Measurements from ENCODE around the gene OGA.

OGA gene

GRCh38 chr10:101760510-101760909 lies 57.7 kb downstream of the OGA start:
- Histone ChIP-seq H3K36me3 (ENCODE audit: control insufficient read depth, insufficient read depth, low read length) (no peaks in the 10 kb centered on the region), H3K27ac (ENCODE audit: insufficient read depth, low read length, poor library complexity, severe bottlenecking) (no peak overlapping the region), H3K4me1 (ENCODE audit: control insufficient read depth, insufficient read depth, low read length, poor library complexity, severe bottlenecking) (no peaks in the 10 kb centered on the region), H3K4me3 (ENCODE audit: insufficient read depth, low read depth, low read length, poor library complexity, severe bottlenecking) (no peak overlapping the region), H3K9me3 (ENCODE audit: control insufficient read depth, low read length) (no peaks in the 10 kb centered on the region), H3K27me3 (replicated peaks; ENCODE audit: control insufficient read depth, insufficient read depth, low read length, poor library complexity, severe bottlenecking) (no peaks in the 10 kb centered on the region)
- DNase-seq = no peak

- Histone ChIP-seq H3K4me3 (ENCODE audit: insufficient read depth, low read depth, low read length, poor library complexity, severe bottlenecking) (no peak overlapping the region), H3K4me1 (ENCODE audit: control insufficient read depth, insufficient read depth, low read length, poor library complexity, severe bottlenecking) (no peaks in the 10 kb centered on the region), H3K9me3 (ENCODE audit: control insufficient read depth, low read length) (no peaks in the 10 kb centered on the region), H3K27ac (ENCODE audit: insufficient read depth, low read length, poor library complexity, severe bottlenecking) (no peak overlapping the region), H3K27me3 (replicated peaks; ENCODE audit: control insufficient read depth, insufficient read depth, low read length, poor library complexity, severe bottlenecking) (no peaks in the 10 kb centered on the region), H3K36me3 (ENCODE audit: control insufficient read depth, insufficient read depth, low read length) (no peaks in the 10 kb centered on the region)
- DNase-seq = no peak
These were observed 58.7 kb downstream of the OGA start for GRCh38 chr10:101759309-101760247.

- H3K36me3 ChIP-seq (ENCODE audit: control insufficient read depth, insufficient read depth, low read length) = no peaks in the 10 kb centered on the region
- no peak overlapping the region for H3K4me3 ChIP-seq (ENCODE audit: insufficient read depth, low read depth, low read length, poor library complexity, severe bottlenecking)
- no peaks in the 10 kb centered on the region for H3K27me3 ChIP-seq (replicated peaks; ENCODE audit: control insufficient read depth, insufficient read depth, low read length, poor library complexity, severe bottlenecking)
- H3K27ac ChIP-seq (ENCODE audit: insufficient read depth, low read length, poor library complexity, severe bottlenecking) = no peak overlapping the region
- DNase-seq = no peak
- no peaks in the 10 kb centered on the region for H3K4me1 ChIP-seq (ENCODE audit: control insufficient read depth, insufficient read depth, low read length, poor library complexity, severe bottlenecking)
- H3K9me3 ChIP-seq (ENCODE audit: control insufficient read depth, low read length) = no peaks in the 10 kb centered on the region
These were observed 59.4 kb downstream of the OGA start for GRCh38 chr10:101758858-101759257.

GRCh38 chr10:101752241-101752640 lies 66.0 kb downstream of the OGA start:
- Histone ChIP-seq H3K4me1 (ENCODE audit: control insufficient read depth, insufficient read depth, low read length, poor library complexity, severe bottlenecking) (no peaks in the 10 kb centered on the region), H3K4me3 (ENCODE audit: insufficient read depth, low read depth, low read length, poor library complexity, severe bottlenecking) (no peak overlapping the region), H3K27ac (ENCODE audit: insufficient read depth, low read length, poor library complexity, severe bottlenecking) (no peak overlapping the region), H3K36me3 (ENCODE audit: control insufficient read depth, insufficient read depth, low read length) (no peaks in the 10 kb centered on the region), H3K9me3 (ENCODE audit: control insufficient read depth, low read length) (no peaks in the 10 kb centered on the region), H3K27me3 (replicated peaks; ENCODE audit: control insufficient read depth, insufficient read depth, low read length, poor library complexity, severe bottlenecking) (no peaks in the 10 kb centered on the region)
- no peak for DNase-seq

- H3K9me3 ChIP-seq (ENCODE audit: control insufficient read depth, low read length) = no peaks in the 10 kb centered on the region
These were observed 68.9 kb downstream of the OGA start for GRCh38 chr10:101749047-101750016.

GRCh38 chr10:101748496-101748895 lies 69.7 kb downstream of the OGA start:
- Histone ChIP-seq H3K9me3 (ENCODE audit: control insufficient read depth, low read length) (no peaks in the 10 kb centered on the region), H3K4me3 (ENCODE audit: insufficient read depth, low read depth, low read length, poor library complexity, severe bottlenecking) (no peak overlapping the region), H3K36me3 (ENCODE audit: control insufficient read depth, insufficient read depth, low read length) (no peaks in the 10 kb centered on the region), H3K27ac (ENCODE audit: insufficient read depth, low read length, poor library complexity, severe bottlenecking) (no peak overlapping the region), H3K4me1 (ENCODE audit: control insufficient read depth, insufficient read depth, low read length, poor library complexity, severe bottlenecking) (no peaks in the 10 kb centered on the region), H3K27me3 (replicated peaks; ENCODE audit: control insufficient read depth, insufficient read depth, low read length, poor library complexity, severe bottlenecking) (no peaks in the 10 kb centered on the region)
- no peak for DNase-seq

More at GRCh38 chr10:101749047-101750016, 68.9 kb downstream of the OGA start:
- Histone ChIP-seq H3K4me1 (ENCODE audit: control insufficient read depth, insufficient read depth, low read length, poor library complexity, severe bottlenecking) (no peaks in the 10 kb centered on the region), H3K27me3 (replicated peaks; ENCODE audit: control insufficient read depth, insufficient read depth, low read length, poor library complexity, severe bottlenecking) (no peaks in the 10 kb centered on the region), H3K4me3 (ENCODE audit: insufficient read depth, low read depth, low read length, poor library complexity, severe bottlenecking) (no peak overlapping the region), H3K36me3 (ENCODE audit: control insufficient read depth, insufficient read depth, low read length) (no peaks in the 10 kb centered on the region), H3K27ac (ENCODE audit: insufficient read depth, low read length, poor library complexity, severe bottlenecking) (no peak overlapping the region)
- DNase-seq = no peak

- Histone ChIP-seq H3K4me3 (ENCODE audit: insufficient read depth, low read depth, low read length, poor library complexity, severe bottlenecking) (no peak overlapping the region), H3K36me3 (ENCODE audit: control insufficient read depth, insufficient read depth, low read length) (no peaks in the 10 kb centered on the region), H3K27me3 (replicated peaks; ENCODE audit: control insufficient read depth, insufficient read depth, low read length, poor library complexity, severe bottlenecking) (no peaks in the 10 kb centered on the region), H3K9me3 (ENCODE audit: control insufficient read depth, low read length) (no peaks in the 10 kb centered on the region), H3K27ac (ENCODE audit: insufficient read depth, low read length, poor library complexity, severe bottlenecking) (no peak overlapping the region), H3K4me1 (ENCODE audit: control insufficient read depth, insufficient read depth, low read length, poor library complexity, severe bottlenecking) (no peaks in the 10 kb centered on the region)
- no peak for DNase-seq
These were observed 73.1 kb downstream of the OGA start for GRCh38 chr10:101745074-101745696.

- Histone ChIP-seq H3K27me3 (replicated peaks; ENCODE audit: control insufficient read depth, insufficient read depth, low read length, poor library complexity, severe bottlenecking) (no peaks in the 10 kb centered on the region), H3K36me3 (ENCODE audit: control insufficient read depth, insufficient read depth, low read length) (no peaks in the 10 kb centered on the region), H3K4me1 (ENCODE audit: control insufficient read depth, insufficient read depth, low read length, poor library complexity, severe bottlenecking) (no peaks in the 10 kb centered on the region), H3K4me3 (ENCODE audit: insufficient read depth, low read depth, low read length, poor library complexity, severe bottlenecking) (no peak overlapping the region), H3K9me3 (ENCODE audit: control insufficient read depth, low read length) (no peaks in the 10 kb centered on the region), H3K27ac (ENCODE audit: insufficient read depth, low read length, poor library complexity, severe bottlenecking) (no peak overlapping the region)
- no peak for DNase-seq
These were observed 74.0 kb downstream of the OGA start for GRCh38 chr10:101744267-101744666.

GRCh38 chr10:101741938-101742337 lies 76.3 kb downstream of the OGA start:
- no peak for DNase-seq
- H3K36me3 ChIP-seq (ENCODE audit: control insufficient read depth, insufficient read depth, low read length) = no peaks in the 10 kb centered on the region
- no peaks in the 10 kb centered on the region for H3K27me3 ChIP-seq (replicated peaks; ENCODE audit: control insufficient read depth, insufficient read depth, low read length, poor library complexity, severe bottlenecking)
- no peak overlapping the region for H3K4me3 ChIP-seq (ENCODE audit: insufficient read depth, low read depth, low read length, poor library complexity, severe bottlenecking)
- H3K27ac ChIP-seq (ENCODE audit: insufficient read depth, low read length, poor library complexity, severe bottlenecking) = no peak overlapping the region
- H3K9me3 ChIP-seq (ENCODE audit: control insufficient read depth, low read length) = no peaks in the 10 kb centered on the region
- no peaks in the 10 kb centered on the region for H3K4me1 ChIP-seq (ENCODE audit: control insufficient read depth, insufficient read depth, low read length, poor library complexity, severe bottlenecking)
